Activated CD8-positive, alpha-beta memory T cell treated with anti-CD3 and anti-CD28 coated beads for 48 hours (primary cell): ENCODE data around the gene HMX1.

Experiments
- DNase-seq, 3 experiments: peaks; one replicate each; pipeline ENCODE4 v3.0.0-alpha.2; 2020; ENCODE audit warnings: low read depth in 2 of 3, low spot score in 2 of 3

The HMX1 gene

GRCh38 chr4:8842614-8843013, 29.0 kb downstream of the HMX1 start:
- DNase-seq = no peak

GRCh38 chr4:8841678-8842268, 29.9 kb downstream of the HMX1 start:
- no peak for DNase-seq

- no peak for DNase-seq
Observed at GRCh38 chr4:8840816-8841455, 30.7 kb downstream of the HMX1 start.

- no peak for DNase-seq
Observed at GRCh38 chr4:8840006-8840793, 31.4 kb downstream of the HMX1 start.

GRCh38 chr4:8838961-8839431, 32.6 kb downstream of the HMX1 start:
- no peak for DNase-seq

GRCh38 chr4:8838296-8838960, 33.2 kb downstream of the HMX1 start:
- DNase-seq = no peak

GRCh38 chr4:8837181-8837841, 34.3 kb downstream of the HMX1 start:
- DNase-seq = no peak

GRCh38 chr4:8836664-8837171, 34.9 kb downstream of the HMX1 start:
- DNase-seq = no peak

- no peak for DNase-seq
Observed at GRCh38 chr4:8835521-8836365, 35.9 kb downstream of the HMX1 start.

GRCh38 chr4:8834681-8835220, 36.9 kb downstream of the HMX1 start:
- no peak for DNase-seq

- no peak for DNase-seq
Observed at GRCh38 chr4:8832113-8832915, 39.3 kb downstream of the HMX1 start.

GRCh38 chr4:8831221-8832112, 40.2 kb downstream of the HMX1 start:
- no peak for DNase-seq

- no peak for DNase-seq
Observed at GRCh38 chr4:8830611-8831200, 40.9 kb downstream of the HMX1 start.

- no peak for DNase-seq
Observed at GRCh38 chr4:8830056-8830455, 41.6 kb downstream of the HMX1 start.

GRCh38 chr4:8829584-8829983, 42.1 kb downstream of the HMX1 start:
- DNase-seq = no peak

GRCh38 chr4:8828869-8829268, 42.8 kb downstream of the HMX1 start:
- no peak for DNase-seq

- DNase-seq = no peak
Observed at GRCh38 chr4:8821151-8821950, 50.3 kb downstream of the HMX1 start.
